Fibroblast of pulmonary artery (primary cell): ENCODE results near the gene PCDH17.
A peak's percentile ranks its signal among the peaks of the same experiment; 100 is the strongest.

Experiments used
- DNase-seq: peaks from one replicate; pipeline ENCODE4 v3.0.0-alpha.2; 2010; ENCODE audit warnings: low read depth
- H3K4me3 ChIP-seq: replicated peaks from 2 replicates; pipeline ENCODE4 v1.5.1; 2011; ENCODE audit warnings: low read depth, mild to moderate bottlenecking, control low read depth, low read length, moderate library complexity
- CTCF ChIP-seq: IDR thresholded peaks from 2 replicates; pipeline ENCODE4 v1.5.1; 2011; ENCODE audit warnings: mild to moderate bottlenecking, control low read depth, low read length, inconsistent platforms; ENCODE audit errors: missing control alignments

PCDH17 gene

GRCh38 chr13:57604442-57604841 lies 27.1 kb upstream of the PCDH17 start:
- TF ChIP-seq CTCF = no peak

GRCh38 chr13:57611969-57612368 lies 19.6 kb upstream of the PCDH17 start:
- DNase-seq = no peak
- no peak overlapping the region for H3K4me3 ChIP-seq
- TF ChIP-seq CTCF = no peak

More at GRCh38 chr13:57604442-57604841, 27.1 kb upstream of the PCDH17 start:
- H3K4me3 ChIP-seq = no peak overlapping the region
- no peak for DNase-seq

- TF ChIP-seq CTCF = no peak
- DNase-seq = no peak
- H3K4me3 ChIP-seq = no peak overlapping the region
Observed at GRCh38 chr13:57612568-57612967, 19.0 kb upstream of the PCDH17 start.

- peak; percentile 76 for DNase-seq
- TF ChIP-seq CTCF = peak; percentile 88
- no peak overlapping the region for H3K4me3 ChIP-seq
Observed at GRCh38 chr13:57624565-57625435, 6.7 kb upstream of the PCDH17 start.

- peak; percentile 66 for TF ChIP-seq CTCF
- H3K4me3 ChIP-seq = no peak overlapping the region
- DNase-seq = peak; percentile 51
Observed at GRCh38 chr13:57627663-57628062, 3.9 kb upstream of the PCDH17 start.

- no peak for TF ChIP-seq CTCF
- DNase-seq = peak; percentile 15
- peak overlapping the region; percentile 55 for H3K4me3 ChIP-seq
Observed at GRCh38 chr13:57629391-57629804, 2.1 kb upstream of the PCDH17 start.
